Measurements from ENCODE around the gene SCARF2. TPM values are rescaled to one million over a fixed set of nuclear protein-coding genes. Genes with fewer than 3 reads are reported as not detected.

Gene SCARF2
- total RNA-seq, 1 donor from 2014 or later = 23.4 TPM

DNA sequence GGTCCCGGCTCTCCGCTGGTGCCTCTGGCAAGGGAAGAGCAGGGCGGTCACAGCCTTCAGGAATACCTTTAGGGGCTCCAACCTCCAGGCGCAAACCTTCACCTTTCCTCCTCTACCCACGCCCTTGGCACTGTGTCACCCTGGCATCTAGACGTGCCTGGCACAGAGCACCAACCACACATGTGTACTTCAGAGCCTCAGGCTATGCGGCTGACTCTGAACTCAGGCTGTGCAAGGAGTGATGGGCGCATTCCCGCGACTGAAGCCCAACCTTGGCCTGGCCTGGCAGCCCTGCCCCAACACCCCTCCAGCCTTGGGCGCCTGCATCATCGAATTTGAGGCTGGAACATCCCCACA, 11.4 kb downstream of the SCARF2 start:
- H3K4me1 Mint-ChIP-seq = peaks cover 12% of the 10 kb centered on the region
- no peaks in the 10 kb centered on the region for H3K9me3 Mint-ChIP-seq
- H3K4me3 Mint-ChIP-seq = no peak overlapping the region
- DNase-seq (ENCODE audit: low read depth, low spot score) = no peak
- H3K27me3 Mint-ChIP-seq (ENCODE audit: low read depth) = peaks cover 13% of the 10 kb centered on the region
- no peak overlapping the region for H3K27ac Mint-ChIP-seq (ENCODE audit: unreplicated experiment)
- TF ChIP-seq, protein P1, sequence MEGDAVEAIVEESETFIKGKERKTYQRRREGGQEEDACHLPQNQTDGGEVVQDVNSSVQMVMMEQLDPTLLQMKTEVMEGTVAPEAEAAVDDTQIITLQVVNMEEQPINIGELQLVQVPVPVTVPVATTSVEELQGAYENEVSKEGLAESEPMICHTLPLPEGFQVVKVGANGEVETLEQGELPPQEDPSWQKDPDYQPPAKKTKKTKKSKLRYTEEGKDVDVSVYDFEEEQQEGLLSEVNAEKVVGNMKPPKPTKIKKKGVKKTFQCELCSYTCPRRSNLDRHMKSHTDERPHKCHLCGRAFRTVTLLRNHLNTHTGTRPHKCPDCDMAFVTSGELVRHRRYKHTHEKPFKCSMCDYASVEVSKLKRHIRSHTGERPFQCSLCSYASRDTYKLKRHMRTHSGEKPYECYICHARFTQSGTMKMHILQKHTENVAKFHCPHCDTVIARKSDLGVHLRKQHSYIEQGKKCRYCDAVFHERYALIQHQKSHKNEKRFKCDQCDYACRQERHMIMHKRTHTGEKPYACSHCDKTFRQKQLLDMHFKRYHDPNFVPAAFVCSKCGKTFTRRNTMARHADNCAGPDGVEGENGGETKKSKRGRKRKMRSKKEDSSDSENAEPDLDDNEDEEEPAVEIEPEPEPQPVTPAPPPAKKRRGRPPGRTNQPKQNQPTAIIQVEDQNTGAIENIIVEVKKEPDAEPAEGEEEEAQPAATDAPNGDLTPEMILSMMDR (conservative IDR thresholded peaks at IDR 0.05) = no peak
- H3K36me3 Mint-ChIP-seq (ENCODE audit: low read depth) = peaks cover 10% of the 10 kb centered on the region

DNA sequence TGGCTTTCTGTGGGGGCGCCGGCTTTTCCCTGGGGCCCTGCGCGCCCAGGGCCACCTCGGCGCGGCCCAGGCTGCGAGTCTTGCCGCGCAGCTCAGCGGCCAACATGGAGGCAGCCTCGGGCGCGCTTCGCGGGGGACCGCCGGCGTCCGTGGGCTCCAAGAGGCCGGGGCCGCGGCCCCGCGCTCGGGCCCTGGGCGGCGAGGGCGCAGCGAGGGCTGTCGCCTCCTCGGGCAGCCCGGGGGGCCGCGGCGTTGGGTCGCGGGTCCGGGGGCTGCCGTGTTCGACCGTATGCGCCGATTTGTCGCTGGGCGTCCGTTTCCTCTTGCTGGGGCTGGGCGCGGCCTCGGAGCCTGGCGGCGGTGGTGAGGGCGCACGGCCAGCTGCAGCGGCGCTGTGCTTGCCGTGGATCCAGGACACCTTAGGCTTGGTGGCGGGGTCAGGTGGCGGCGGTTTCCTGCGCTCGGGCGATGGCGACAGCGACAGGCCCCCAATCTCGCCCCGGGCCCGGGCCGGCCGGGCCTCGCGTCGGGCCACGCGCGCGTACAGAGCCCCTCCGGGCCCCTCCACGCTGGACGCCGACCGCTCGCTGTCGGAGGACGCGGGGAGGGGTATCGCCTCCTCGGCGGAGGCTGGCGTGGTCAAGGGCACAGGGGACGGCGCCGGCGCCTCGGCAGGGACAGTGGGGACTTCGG, 11.9 kb downstream of the SCARF2 start:
- no peak overlapping the region for H3K27ac Mint-ChIP-seq (ENCODE audit: unreplicated experiment)
- TF ChIP-seq, protein P1 (conservative IDR thresholded peaks at IDR 0.05) = no peak
- peaks cover 12% of the 10 kb centered on the region for H3K4me1 Mint-ChIP-seq
- H3K27me3 Mint-ChIP-seq (ENCODE audit: low read depth) = peaks cover 10% of the 10 kb centered on the region
- H3K9me3 Mint-ChIP-seq = no peaks in the 10 kb centered on the region
- no peak overlapping the region for H3K4me3 Mint-ChIP-seq
- DNase-seq (ENCODE audit: low read depth, low spot score) = no peak
- H3K36me3 Mint-ChIP-seq (ENCODE audit: low read depth) = peaks cover 10% of the 10 kb centered on the region

DNA sequence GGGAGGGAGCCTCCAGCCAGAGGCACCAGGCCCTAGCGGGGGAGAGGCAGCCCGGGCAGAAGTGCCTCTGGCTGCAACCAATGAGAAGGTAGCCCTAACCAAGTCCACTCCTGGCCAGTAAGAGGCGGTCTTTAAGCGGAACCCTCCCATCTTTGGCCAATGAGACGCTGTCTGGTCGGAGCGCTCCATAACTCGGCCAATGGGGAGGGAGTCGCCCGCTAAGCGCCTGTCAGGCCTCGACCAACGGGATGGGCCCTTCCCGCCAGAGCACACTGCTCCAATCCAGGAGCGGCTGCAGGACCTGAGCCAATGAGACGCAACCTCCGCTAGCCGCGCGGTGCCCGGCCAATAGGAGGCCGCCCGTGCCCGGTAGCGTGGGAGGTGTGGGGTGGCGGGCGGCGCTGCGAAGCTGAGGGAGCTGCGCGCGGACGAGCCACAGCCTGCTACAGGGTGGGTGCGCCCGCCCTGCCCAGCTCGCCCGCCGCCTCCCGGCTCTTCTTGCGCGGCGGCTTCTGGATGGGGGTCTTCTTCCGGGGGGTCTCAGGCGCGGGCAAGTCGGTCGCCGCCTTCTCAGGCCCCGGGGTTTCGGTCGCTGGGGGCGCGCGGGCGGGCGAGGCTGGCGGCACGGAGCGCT, 12.6 kb downstream of the SCARF2 start:
- TF ChIP-seq, protein P1 (conservative IDR thresholded peaks at IDR 0.05) = no peak
- peaks cover 12% of the 10 kb centered on the region for H3K4me1 Mint-ChIP-seq
- no peaks in the 10 kb centered on the region for H3K9me3 Mint-ChIP-seq
- no peak overlapping the region for H3K4me3 Mint-ChIP-seq
- DNase-seq (ENCODE audit: low read depth, low spot score) = no peak
- H3K36me3 Mint-ChIP-seq (ENCODE audit: low read depth) = peaks cover 10% of the 10 kb centered on the region
- H3K27ac Mint-ChIP-seq (ENCODE audit: unreplicated experiment) = no peak overlapping the region
- peaks cover 5% of the 10 kb centered on the region for H3K27me3 Mint-ChIP-seq (ENCODE audit: low read depth)

DNA sequence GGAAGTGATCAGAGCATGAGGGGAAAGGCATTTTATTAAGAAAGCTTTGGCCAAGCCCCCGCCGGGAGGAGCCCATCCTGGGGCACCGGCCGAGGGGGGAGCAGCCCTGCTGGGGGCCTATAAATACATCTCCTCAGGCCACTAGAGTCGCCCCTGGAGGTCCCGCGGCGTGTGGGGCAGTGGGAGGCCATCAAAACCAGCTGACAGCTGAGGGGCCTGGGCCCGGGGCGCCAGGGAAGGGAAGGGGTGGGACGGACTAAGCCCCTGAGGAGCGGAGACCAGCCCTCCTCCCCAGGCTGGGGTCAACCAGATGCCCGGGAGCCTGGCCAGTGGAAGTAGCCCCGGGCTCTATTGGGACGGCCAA, 13.1 kb downstream of the SCARF2 start:
- Mint-ChIP-seq H3K36me3 (ENCODE audit: low read depth) (peaks cover 10% of the 10 kb centered on the region), H3K9me3 (no peaks in the 10 kb centered on the region), H3K27ac (ENCODE audit: unreplicated experiment) (no peak overlapping the region), H3K4me1 (peaks cover 12% of the 10 kb centered on the region), H3K4me3 (no peak overlapping the region), H3K27me3 (ENCODE audit: low read depth) (peaks cover 5% of the 10 kb centered on the region)
- DNase-seq (ENCODE audit: low read depth, low spot score) = no peak
- TF ChIP-seq, protein P1 (conservative IDR thresholded peaks at IDR 0.05) = no peak

DNA sequence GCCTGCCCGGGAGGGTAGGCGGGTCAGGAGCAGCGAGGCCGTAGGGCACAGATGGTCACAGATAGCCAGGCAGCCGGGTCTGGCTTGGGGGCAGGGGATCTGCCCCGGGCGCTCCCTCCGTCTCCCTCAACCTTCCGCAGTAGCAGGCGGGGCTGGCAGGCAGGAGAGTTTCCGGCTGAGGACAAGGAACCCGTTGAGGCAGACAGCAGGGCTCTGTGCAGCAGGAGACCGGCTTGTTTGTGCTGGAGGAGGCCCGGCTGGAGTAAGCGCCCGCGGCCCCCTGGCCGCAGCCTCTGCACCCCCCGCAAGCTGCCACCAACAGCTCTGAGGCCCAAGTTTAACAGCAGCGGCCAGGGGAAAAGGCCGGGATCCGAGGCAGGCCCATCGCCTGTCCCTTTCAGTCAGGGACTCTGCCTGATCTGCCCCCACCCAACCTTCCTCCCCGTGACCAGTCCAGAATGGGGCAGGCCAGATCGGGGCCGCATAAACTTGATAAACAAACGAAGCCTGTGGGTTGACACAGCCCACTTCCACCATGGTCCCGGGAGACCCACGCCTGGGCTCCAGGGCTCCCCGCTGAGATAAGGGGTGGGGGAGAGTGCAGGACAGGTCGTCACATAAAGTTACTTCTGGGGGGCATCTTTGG, 13.6 kb downstream of the SCARF2 start:
- peaks cover 5% of the 10 kb centered on the region for H3K27me3 Mint-ChIP-seq (ENCODE audit: low read depth)
- DNase-seq (ENCODE audit: low read depth, low spot score) = peak; percentile 53
- peak overlapping the region; percentile 89 for H3K27ac Mint-ChIP-seq (ENCODE audit: unreplicated experiment)
- H3K4me1 Mint-ChIP-seq = peaks cover 17% of the 10 kb centered on the region
- peak overlapping the region; percentile 54 for H3K4me3 Mint-ChIP-seq
- H3K9me3 Mint-ChIP-seq = no peaks in the 10 kb centered on the region
- peaks cover 9% of the 10 kb centered on the region for H3K36me3 Mint-ChIP-seq (ENCODE audit: low read depth)
- TF ChIP-seq, protein P1 (conservative IDR thresholded peaks at IDR 0.05) = no peak

All from neural crest cell (in vitro differentiated cells).